Right ventricle myocardium superior (tissue), 1 donor: ENCODE measurements around the gene MTMR8. TPM values are rescaled to one million over a fixed set of nuclear protein-coding genes. Genes with fewer than 3 reads are reported as not detected.
"Not testable (repeated sequence)": the region's sequence is repeated elsewhere in the genome, so short reads cannot be mapped to it uniquely, and the experiment has no call there.

Source experiments
- ATAC-seq: fragments of 200-7000 bp; cut with Tn5 transposase; one replicate; pipeline ENCODE4 v1.9.1; 2020; ENCODE audit warnings: mild to moderate bottlenecking; ENCODE audit not compliant: poor library complexity
- DNase-seq: peaks from one replicate; pipeline ENCODE4 v3.0.0-alpha.2; 2020
- intact Hi-C: fragments of 100-400 bp; cut with DNase I; formaldehyde crosslinking; loops from one replicate; pipeline ENCODE4 v1.11.2; 2022
- long read RNA-seq: library from polyadenylated mRNA; unstranded; transcript quantifications from one replicate; pipeline ENCODE4 v2.0.0, GENCODE V29; 2021
- total RNA-seq: library from RNA; stranded (reverse); fragmentation: NEBNext Ultra II Directional; extraction: Animal tissue kit (Norgen Biotek cat#: 25700); gene quantifications from one replicate; pipeline ENCODE4 v1.2.1, GENCODE V29; 2021
- donor health status: DM: no; HTN: yes; CAD: no; lungs with severe emphysema.

MTMR8 gene
- total RNA-seq, result 0.51 TPM
- long read RNA-seq, partial matches to known transcripts, result 0 of 1 reads
- long read RNA-seq, other reads (novel, unspliced or antisense), result 1 of 1 reads

DNA sequence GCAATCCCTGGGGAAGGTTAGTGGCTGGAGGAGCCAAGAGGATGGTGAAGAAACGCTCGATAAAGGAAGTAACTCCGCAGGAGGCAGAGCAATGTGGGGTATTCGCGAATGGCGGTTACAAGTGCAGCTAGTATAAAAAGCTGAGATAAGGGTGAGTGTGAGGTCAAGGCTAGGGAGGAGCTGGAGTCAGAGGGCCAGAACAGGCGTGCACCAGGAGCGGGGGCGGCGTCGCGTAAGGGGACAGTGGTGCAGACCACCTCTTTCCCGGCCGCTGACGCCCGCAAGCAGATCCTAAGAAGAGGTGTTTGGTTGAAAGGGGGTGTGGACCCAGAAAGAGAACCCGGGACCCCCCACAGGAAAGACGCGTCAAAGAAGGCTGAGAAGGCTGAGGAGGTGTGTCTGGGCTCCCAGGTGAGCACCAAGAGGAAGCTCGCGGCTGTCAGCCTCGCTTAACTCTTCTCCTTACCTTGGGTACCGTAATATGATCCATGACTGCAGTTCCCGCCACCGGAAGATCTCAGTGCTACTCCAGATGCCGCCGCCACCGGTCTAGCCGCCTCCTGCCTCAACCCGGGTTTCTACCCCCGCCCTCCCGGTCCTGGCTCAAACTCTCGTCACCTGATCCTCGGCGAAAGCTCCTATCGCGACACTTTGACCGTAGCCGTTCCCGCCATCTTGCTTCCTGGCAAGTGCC, at the start of gene MTMR8:
Gene MTMR8 (minus strand): TSS at position 579 of the 694 bp plus-strand sequence. CDS start 89 bp downstream, at position 490.
- DNase-seq, result peak; percentile 73
- intact Hi-C loops, result no loop called here
- ATAC-seq, result peak; percentile 82

DNA sequence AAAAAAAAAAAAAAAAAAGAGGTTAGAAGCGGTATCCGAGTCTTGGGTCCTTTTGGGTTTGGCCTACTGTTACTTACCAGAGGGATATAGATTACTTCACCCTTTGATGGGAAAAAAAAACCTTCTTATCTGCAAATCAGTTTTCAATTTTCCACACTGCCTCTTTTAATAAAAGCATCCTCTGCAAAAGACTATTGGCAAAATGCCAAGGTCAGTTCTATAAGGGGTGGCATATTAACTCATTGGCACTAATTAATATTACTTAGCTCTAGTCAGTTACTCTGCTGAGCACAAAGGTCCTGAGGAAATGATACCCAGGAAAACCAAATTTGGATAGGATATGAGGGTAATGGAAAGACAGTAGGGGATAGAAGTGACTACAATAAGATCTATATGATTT, 44.3 kb upstream of the MTMR8 start:
- ATAC-seq (no peak), DNase-seq (no peak)
- intact Hi-C loops, result no loop called here

DNA sequence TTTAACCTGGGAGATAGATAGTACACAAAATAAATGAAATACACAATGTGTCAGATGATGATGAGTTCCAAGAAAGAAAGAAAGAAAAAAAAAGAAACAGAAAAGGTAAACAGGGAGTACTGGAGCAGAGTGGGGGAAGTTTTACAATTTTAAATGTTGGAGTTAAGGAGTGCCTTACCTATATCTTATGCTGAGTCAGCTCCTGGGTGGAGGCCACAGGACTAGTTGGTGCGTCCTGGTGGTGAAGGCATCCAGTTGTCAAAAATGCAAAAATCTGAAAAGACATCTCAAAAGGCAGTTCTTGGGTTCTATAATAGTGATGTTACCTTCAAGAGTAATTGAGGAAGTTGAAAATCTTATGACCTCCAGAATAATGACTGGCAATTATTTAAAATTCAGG, 42.4 kb upstream of the MTMR8 start:
- ATAC-seq (no peak), DNase-seq (no peak)
- intact Hi-C loops, result no loop called here

DNA sequence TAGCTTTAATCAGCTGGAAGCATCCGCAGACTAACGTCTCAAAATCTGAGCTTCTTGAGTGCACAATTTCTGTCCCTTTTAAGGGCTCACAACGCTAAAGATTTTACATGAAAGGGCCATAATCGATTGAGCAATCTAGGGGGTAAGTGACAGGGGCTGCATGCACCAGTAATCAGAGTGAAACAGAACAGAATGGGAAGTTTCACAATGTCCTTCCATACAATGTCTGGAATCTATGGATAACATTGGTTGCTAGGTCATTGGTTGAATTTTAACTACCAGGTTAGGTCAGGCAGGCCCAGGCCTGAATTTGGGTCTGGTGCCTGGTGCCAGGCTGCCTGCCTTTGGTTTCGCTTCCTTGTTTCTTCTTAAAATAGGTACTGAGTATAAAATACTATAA, 42.0 kb upstream of the MTMR8 start:
- ATAC-seq (no peak), DNase-seq (no peak)
- intact Hi-C loops, result no loop called here

DNA sequence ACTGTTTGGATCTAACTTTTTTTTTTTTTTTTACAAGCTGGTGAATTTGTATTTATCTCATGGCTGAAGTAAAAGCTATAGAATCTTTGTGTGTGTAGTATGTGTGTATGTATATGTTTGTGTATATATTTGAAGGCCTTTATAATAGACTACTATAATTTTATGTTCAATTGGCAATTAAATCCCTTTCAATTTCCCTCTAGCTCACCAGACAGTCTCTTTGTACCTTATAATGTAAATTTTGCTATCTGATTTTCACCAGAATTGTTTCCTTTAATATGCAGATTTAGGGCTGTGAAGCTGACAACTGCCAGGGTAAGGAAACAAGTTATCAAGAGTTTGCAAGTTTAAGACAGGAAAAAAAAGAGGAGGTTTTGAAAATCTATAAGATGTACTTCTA, 33.1 kb upstream of the MTMR8 start:
- ATAC-seq, result no peak
- intact Hi-C loops, result no loop called here
- DNase-seq, result no peak

DNA sequence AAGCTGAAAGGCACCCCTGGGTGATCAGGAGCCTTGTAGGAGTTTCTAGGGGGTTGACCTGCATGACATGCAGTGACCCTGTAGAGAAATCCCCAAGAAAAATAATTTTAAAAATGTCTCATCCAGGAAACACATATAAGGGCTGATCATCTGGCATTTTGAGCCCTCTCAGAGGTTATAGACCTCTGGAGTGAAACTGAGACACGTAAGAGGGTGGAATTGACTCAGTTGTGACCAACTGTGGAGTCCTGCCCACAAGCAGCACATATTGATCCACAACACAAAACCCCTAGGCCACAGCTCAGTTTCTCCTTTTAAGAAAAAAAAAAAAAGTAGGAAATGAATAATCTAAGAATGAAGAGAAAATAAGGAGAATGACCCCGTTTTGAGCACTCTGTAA, 32.5 kb upstream of the MTMR8 start:
- no peak for ATAC-seq
- DNase-seq, result no peak
- intact Hi-C loops, result no loop called here

DNA sequence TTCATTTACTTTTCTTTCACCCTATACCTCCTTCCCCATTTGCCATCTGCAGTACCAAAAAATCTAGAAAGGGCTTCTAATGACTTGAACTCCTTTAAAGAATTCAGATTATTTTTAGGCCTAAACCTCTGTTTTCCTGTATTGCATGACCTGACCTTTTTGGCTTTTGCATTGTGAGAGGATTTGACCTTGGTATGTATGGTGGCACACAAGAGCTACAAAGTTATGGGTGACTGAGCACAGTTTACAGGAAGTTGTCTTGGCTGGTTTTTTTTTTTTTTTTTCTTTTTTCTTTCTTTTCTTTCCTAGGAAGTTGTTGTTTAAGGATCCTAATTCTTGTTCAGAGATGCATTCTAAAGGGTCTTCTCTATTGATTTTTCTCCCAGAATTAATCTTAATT, 32.0 kb upstream of the MTMR8 start:
- DNase-seq (no peak), ATAC-seq (no peak)
- intact Hi-C loops, result no loop called here

DNA sequence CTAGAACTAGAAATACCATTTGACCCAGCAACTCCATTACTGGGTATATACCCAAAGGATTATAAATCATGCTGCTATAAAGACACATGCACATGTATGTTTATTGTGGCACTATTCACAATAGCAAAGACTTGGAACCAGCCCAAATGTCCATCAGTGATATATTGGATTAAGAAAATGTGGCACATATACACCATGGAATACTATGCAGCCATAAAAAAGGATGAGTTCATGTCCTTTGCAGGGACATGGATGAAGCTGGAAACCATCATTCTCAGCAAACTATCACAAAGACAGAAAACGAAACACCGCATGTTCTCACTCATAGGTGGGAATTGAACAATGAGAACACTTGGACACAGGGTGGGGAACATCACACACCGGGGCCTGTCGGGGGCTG, 14.5 kb upstream of the MTMR8 start:
- DNase-seq, ATAC-seq, intact Hi-C loops: not testable (repeated sequence)

DNA sequence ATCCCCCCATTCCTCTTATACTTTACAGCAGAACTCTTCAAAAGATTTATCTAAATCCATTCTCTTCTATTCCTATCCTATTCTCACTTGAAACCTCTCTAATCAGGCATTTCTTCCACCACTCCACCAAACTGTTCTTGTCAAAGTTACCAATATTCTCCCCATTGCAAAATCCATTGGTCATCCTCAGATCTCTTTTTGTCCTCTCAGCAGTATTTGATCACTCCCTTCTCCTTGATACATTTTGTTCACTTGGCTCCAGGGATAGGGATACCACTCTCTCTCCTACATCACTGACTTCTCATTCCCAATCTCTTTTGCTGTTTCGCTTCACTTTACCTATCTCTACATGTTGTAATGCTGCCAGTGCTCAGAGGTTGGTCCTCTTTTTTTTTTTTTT, 2.8 kb upstream of the MTMR8 start:
- ATAC-seq (no peak), DNase-seq (no peak)
- intact Hi-C loops, result no loop called here

DNA sequence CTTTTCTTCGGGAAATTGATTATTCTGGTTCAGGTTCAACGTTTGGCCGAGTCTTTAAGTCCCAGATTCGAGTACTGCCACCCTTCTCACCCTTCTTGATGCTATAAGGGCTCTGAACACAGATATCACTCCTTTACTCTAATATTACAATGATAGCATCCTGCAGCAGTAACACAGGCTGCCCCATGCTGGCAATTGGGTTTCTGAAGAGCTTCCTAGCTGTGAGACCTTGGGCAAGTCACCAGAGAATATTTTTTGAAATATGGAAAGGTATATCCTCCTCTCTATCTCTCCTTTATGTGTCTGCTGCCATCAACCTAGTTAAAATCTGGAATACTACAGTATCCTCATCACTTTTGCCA, 297 bp upstream of the MTMR8 start:
- DNase-seq, result no peak
- intact Hi-C loops, result no loop called here
- no peak for ATAC-seq

DNA sequence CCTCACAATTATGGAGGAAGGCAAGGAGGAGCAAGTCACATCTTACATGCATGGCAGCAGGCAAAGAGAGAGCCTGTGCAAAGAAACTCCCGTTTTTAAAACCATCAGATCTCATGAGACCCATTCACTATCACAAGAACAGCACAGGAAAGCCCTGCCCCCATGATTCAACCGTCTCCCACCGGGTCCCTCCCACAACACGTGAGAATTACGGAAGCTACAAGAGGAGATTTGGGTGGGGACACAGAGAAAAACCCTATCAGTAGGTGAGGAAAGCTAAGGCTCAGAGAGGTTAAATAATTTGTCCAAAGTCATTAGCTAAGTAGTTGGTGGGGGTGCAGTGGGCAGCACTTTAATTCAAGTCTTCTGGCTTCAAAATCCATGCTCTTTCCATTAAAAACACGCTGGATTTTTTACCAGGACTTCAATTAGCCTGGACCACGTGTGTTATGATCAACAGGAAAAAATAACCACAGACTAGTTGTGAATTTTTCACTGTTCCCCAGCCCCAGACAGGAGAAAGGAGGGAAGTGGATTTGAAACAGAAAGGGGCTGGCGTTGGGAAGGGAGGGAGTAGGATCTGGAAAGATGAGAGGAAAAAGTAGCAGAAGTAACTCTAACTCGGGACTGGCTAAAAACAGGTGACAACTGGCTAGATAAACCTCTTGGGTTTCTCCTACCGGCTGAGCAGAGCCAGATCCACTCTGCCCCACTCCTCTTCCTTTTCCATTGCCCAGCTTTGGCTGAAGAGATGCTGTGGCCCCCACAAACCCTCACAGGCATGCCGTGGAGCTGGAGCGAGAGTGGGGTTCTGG, 986 bp downstream of the MTMR8 start:
- ATAC-seq (no peak), DNase-seq (no peak)
- intact Hi-C loops, result no loop called here

DNA sequence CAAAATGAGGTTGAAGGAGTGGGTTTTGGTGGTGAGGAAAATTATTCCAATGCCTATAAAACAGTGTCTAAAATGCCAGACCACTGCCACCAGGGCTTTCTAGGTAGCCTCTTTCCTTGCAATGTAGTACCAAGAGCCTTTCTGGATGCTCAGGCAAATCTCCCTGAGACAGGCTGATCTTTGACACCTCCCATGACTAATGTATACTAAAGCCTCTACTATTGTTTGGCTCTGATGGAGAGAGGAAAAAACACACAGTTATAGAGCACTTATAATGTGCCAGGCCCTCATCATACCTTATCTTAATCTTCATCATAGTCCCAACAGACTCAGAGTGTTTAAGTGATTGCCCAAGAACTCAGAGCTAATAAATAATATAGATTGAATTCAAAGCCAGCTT, 5.8 kb downstream of the MTMR8 start:
- no peak for ATAC-seq
- intact Hi-C loops, result no loop called here
- no peak for DNase-seq

DNA sequence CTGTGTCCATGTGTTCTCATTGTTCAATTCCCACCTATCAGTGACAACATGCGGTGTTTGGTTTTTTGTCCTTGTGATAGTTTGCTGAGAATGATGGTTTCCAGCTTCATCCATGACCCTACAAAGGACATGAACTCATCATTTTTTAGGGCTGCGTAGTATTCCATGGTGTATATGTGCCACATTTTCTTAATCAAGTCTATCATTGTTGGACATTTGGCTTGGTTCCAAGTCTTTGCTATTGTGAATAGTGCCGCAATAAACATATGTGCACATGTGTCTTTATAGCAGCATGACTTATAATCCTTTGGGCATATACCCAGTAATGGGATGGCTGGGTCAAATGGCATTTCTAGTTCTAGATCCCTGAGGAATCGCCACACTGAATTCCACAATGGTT, 14.5 kb downstream of the MTMR8 start:
- DNase-seq, intact Hi-C loops, ATAC-seq: not testable (repeated sequence)

DNA sequence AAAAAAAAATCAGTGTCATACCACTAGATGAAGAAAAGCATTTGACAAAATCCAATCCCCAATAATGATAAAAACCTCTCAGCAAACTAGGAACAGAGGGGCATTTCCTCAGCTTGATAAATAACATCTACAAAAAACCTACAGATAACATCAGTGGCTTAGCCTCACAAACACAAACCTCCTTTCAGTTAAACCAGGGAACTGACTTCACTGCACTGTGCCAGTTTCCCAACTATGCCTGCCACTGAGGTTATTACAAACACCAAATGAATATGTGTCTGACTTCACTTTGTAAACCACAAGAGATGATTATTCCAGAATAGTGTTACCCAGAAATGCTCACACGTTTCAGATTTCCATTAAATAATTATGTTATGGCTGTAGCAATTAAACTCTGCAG, 15.3 kb downstream of the MTMR8 start:
- no peak for ATAC-seq
- intact Hi-C loops, result no loop called here
- no peak for DNase-seq

DNA sequence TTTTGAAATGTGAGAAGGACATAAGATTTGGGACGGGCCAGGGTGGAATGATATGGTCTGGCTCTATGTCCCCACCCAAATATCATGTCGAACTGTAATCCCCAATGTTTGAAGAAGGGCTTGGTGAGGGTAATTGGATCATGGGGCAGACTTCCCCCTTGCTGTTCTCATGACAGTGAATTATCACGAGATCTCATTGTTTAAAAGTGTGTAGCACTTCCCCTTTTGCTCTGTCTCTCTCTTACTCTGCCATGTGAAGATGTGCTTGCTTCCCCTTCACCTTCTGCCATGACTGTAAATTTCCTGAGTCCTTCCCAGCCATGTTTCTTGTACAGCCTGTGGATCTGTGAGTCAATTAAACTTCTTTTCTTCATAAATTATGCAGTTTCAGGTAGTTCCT, 17.5 kb downstream of the MTMR8 start:
- no peak for DNase-seq
- intact Hi-C loops, result no loop called here
- no peak for ATAC-seq

DNA sequence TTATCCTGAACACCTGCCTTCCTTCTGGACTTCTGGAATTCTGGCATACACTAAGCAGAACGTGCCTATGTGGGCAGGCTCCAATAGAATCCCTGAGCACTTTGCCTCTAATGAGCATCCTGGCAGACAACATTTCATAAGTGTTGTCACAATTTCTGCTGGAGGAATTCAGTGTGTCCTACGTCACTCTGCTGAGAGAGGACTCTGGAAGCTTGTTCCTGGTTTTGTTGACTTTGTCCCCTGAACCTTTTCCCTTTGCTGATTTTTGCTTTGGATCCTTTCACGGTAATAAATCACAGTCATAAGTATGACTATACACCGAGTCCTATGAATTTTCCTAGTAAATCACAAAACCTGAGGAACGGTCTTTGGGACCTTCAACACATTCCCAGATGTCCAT, 43.2 kb downstream of the MTMR8 start:
- intact Hi-C loops, result no loop called here
- ATAC-seq (no peak), DNase-seq (no peak)

DNA sequence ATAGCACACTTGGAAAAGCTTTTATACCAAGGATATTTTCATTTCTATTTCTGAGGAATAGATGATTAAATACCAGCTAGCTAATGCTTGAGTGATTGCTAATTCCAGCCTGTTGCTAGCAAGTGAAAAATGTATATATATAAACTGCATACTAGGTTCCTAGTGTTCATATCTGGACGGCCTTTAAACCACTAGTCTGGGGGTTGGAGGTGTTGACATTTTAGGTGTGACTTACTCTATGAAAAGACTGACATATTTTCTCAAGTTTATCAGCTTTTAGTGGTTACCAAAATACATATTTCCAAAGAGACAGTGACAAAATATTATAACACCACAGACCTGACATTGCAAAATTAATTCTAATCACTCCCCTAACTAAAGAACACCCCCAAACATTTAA, 44.7 kb downstream of the MTMR8 start:
- intact Hi-C loops, result no loop called here
- DNase-seq (no peak), ATAC-seq (no peak)

DNA sequence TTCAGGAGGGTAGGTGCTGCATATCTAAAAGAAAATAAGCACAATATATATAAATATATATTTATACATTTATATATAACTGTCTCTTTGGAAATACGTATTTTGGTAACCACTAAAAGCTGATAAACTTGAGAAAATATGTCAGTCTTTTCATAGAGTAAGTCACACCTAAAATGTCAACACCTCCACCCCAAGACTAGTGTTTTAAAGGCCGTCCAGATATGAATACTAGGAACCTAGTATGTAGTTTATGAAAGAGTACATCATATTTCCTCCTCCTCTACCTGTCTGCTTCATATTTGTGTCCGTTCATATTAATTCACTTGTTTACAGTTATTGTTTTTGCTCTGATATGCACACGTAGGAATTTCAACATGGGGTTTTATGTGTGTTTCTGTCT, 45.2 kb downstream of the MTMR8 start:
- intact Hi-C loops, result no loop called here
- DNase-seq, result no peak
- no peak for ATAC-seq

DNA sequence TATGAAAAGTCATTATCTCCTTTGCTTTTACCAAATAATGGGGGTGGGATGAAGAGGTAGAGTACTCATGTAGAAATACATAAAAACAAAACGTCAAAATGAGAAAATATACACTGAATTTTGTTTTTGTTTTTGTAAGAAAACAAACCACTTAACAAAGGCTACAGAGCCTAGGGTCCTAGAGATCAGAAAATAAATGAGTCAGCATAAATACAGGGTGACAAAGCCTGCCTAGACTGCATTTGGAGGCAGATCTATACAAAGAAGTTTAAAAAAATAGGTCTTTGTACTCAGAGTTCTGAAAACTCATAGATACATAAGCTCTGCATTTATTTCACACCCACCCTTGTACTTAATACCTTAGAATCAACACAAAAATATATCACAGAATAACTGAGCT, 52.4 kb downstream of the MTMR8 start:
- intact Hi-C loops, result no loop called here
- ATAC-seq (no peak), DNase-seq (no peak)

DNA sequence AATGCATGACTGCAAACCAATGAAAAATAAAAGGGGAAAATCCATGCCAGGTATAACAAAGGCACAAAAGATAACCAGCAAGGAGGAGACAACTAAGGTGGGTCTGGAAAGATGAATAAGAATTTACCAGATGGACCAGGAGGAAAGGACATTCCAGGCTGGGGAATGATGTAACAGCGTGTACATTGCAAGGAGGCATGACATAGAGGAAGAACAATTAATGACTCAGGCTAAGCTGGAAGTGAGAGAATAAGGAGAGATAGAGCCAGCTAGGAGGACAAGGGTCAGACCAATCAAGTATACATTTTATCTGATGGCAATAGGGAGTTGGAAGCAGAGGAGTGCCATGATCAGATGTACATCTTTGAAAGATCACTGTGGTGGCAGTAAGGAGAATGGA, 57.0 kb downstream of the MTMR8 start:
- no peak for ATAC-seq
- DNase-seq, result no peak
- intact Hi-C loops, result no loop called here
